DOHH2 (cell line): ENCODE measurements around the gene GYG1.

Experiments
- EZH2phosphoT487 ChIP-seq: fragments of 200-600 bp; sonication (generic); IDR thresholded peaks from 2 replicates; pipeline ENCODE4 v1.6.1; 2017; ENCODE audit warnings: borderline replicate concordance, mild to moderate bottlenecking, antibody characterized with exemption, low read length, moderate library complexity, mixed read lengths
- TF ChIP-seq, protein P1 (sequence below): fragments of 200-600 bp; sonication (generic); IDR thresholded peaks from one replicate; pipeline ENCODE4 v1.5.1; 2014; ENCODE audit warnings: antibody characterized with exemption, mild to moderate bottlenecking, low read depth, low read length; ENCODE audit not compliant: poor library complexity, severe bottlenecking

DNA sequence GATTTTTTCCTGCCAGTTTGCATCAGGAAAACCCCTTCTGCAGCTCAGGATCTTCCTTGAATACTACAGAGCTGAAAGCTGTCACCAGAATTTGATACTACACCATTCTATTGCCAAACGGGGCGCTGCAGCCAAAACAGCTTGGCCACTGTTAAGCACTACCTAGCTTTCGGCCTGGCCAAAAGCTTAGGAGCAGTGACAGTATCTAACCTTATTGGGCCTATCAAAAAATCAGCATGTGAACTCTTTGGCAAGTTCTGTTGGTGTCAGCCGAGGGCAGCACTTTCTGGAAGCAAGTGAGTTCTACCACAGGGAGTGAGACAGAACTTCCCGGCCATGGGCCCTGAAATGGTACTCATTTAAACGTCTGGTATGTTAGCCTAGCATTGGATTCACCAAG, 16.1 kb upstream of the GYG1 start:
- no peak for TF ChIP-seq EZH2phosphoT487
- TF ChIP-seq, protein P1, sequence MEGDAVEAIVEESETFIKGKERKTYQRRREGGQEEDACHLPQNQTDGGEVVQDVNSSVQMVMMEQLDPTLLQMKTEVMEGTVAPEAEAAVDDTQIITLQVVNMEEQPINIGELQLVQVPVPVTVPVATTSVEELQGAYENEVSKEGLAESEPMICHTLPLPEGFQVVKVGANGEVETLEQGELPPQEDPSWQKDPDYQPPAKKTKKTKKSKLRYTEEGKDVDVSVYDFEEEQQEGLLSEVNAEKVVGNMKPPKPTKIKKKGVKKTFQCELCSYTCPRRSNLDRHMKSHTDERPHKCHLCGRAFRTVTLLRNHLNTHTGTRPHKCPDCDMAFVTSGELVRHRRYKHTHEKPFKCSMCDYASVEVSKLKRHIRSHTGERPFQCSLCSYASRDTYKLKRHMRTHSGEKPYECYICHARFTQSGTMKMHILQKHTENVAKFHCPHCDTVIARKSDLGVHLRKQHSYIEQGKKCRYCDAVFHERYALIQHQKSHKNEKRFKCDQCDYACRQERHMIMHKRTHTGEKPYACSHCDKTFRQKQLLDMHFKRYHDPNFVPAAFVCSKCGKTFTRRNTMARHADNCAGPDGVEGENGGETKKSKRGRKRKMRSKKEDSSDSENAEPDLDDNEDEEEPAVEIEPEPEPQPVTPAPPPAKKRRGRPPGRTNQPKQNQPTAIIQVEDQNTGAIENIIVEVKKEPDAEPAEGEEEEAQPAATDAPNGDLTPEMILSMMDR, result no peak
